Transverse colon (tissue), 3 donors: ENCODE measurements around the gene IGSF21.

ENCODE experiments used
- EP300 ChIP-seq: sonication (generic); formaldehyde crosslinking; IDR thresholded peaks from one replicate; pipeline ENCODE4 v1.6.1; 2017; ENCODE audit warnings: antibody characterized with exemption, low read depth
- TF ChIP-seq, protein P1 (sequence below), 5 experiments: fragments of 200-600 bp in 3 of 5; fragments of 450-650 bp in 2 of 5; sonication (generic) in 3 of 5; IDR thresholded peaks; 1 replicate in 2 of 5; 2 replicates in 3 of 5; pipeline ENCODE4 v1.5.1; 2016 to 2017; ENCODE audit warnings: antibody characterized with exemption in 5 of 5, inconsistent platforms in 3 of 5, mild to moderate bottlenecking in 2 of 5, moderate library complexity in 1 of 5

DNA sequence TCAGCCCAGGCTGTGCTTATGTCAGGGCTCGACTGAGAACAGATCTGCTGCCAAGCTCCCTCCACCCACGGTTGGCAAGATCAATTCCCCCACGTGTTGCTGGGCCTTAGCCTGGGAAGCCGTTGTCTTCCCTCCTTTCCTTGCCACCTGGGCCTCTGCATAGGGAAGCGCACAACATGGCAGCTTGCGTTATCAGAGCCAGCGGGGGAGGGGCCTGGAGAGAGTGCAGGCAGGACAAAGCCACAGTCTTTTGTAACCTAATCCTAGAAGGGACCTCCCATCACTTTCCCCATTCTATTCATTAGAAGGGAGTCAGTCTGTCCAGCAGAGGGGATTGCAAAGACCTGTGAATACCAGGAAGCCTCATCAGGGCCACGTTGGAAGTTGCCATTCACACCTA lies 17.0 kb upstream of the IGSF21 start:
- TF ChIP-seq EP300, result no peak
- TF ChIP-seq, protein P1, sequence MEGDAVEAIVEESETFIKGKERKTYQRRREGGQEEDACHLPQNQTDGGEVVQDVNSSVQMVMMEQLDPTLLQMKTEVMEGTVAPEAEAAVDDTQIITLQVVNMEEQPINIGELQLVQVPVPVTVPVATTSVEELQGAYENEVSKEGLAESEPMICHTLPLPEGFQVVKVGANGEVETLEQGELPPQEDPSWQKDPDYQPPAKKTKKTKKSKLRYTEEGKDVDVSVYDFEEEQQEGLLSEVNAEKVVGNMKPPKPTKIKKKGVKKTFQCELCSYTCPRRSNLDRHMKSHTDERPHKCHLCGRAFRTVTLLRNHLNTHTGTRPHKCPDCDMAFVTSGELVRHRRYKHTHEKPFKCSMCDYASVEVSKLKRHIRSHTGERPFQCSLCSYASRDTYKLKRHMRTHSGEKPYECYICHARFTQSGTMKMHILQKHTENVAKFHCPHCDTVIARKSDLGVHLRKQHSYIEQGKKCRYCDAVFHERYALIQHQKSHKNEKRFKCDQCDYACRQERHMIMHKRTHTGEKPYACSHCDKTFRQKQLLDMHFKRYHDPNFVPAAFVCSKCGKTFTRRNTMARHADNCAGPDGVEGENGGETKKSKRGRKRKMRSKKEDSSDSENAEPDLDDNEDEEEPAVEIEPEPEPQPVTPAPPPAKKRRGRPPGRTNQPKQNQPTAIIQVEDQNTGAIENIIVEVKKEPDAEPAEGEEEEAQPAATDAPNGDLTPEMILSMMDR (IDR thresholded peaks at IDR 0.05), result no peak
